Osteoblast (primary cell): ENCODE data around the gene CACNB2. TPM values are rescaled to one million over a fixed set of nuclear protein-coding genes. Genes with fewer than 3 reads are reported as not detected.
"Not testable (repeated sequence)": the region's sequence is repeated elsewhere in the genome, so short reads cannot be mapped to it uniquely, and the experiment has no call there.

ENCODE experiments used
- DNase-seq: peaks from one replicate; pipeline ENCODE4 v3.0.0; 2011; ENCODE audit warnings: low spot score, mixed read lengths; ENCODE audit not compliant: insufficient read length; ENCODE audit errors: missing footprints
- H2AFZ ChIP-seq: 2 replicates; pipeline ENCODE4 v1.6.0; 2011; ENCODE audit warnings: mild to moderate bottlenecking, low read length
- H3K27ac ChIP-seq: 2 replicates; pipeline ENCODE4 v1.5.1; 2011; ENCODE audit warnings: mild to moderate bottlenecking, low read depth, low read length, moderate library complexity
- H3K27me3 ChIP-seq: 2 replicates; pipeline ENCODE4 v1.6.0; 2012; ENCODE audit warnings: mild to moderate bottlenecking, control low read depth, inconsistent platforms, low read length, moderate library complexity; ENCODE audit not compliant: insufficient read depth
- H3K36me3 ChIP-seq: 2 replicates; pipeline ENCODE4 v1.5.1; 2011; ENCODE audit warnings: mild to moderate bottlenecking, low read length, control low read depth, moderate library complexity; ENCODE audit not compliant: insufficient read depth
- H3K4me1 ChIP-seq: 2 replicates; pipeline ENCODE4 v1.5.1; 2011; ENCODE audit warnings: mild to moderate bottlenecking, low read length, control low read depth, moderate library complexity; ENCODE audit not compliant: insufficient read depth
- H3K4me2 ChIP-seq: 2 replicates; pipeline ENCODE4 v1.6.0; 2011; ENCODE audit warnings: mild to moderate bottlenecking, low read length; ENCODE audit not compliant: insufficient read depth
- H3K4me3 ChIP-seq: fragments of 200-600 bp; sonication (generic); 3 replicates; pipeline ENCODE4 v1.5.1; 2012; ENCODE audit warnings: mild to moderate bottlenecking, low read length, inconsistent platforms; ENCODE audit not compliant: insufficient read depth
- H3K79me2 ChIP-seq: 2 replicates; pipeline ENCODE4 v1.6.0; 2012; ENCODE audit warnings: mild to moderate bottlenecking, low read length, control low read depth, inconsistent platforms; ENCODE audit not compliant: insufficient read depth
- H3K9me3 ChIP-seq: 2 replicates; pipeline ENCODE4 v1.5.1; 2011; ENCODE audit warnings: low read depth, low read length, control low read depth
- H4K20me1 ChIP-seq: 2 replicates; pipeline ENCODE4 v1.6.0; 2012; ENCODE audit warnings: mild to moderate bottlenecking, low read length, control low read depth; ENCODE audit not compliant: insufficient read depth
- CTCF ChIP-seq: IDR thresholded peaks from 2 replicates; pipeline ENCODE4 v1.5.1; 2011; ENCODE audit warnings: mild to moderate bottlenecking, low read depth, low read length, moderate library complexity; ENCODE audit errors: extremely low read depth
- total RNA-seq: library from RNA; depleted of rRNA; stranded (reverse); fragments of >200 nt; gene quantifications from 2 replicates; pipeline ENCODE4 v1.2.3, GENCODE V29; 2012

The CACNB2 gene
- total RNA-seq, 1 donor, result under 0.01 TPM

- Histone ChIP-seq H2AFZ (no peak overlapping the region), H3K27me3 (no peaks in the 10 kb centered on the region), H3K4me1 (no peaks in the 10 kb centered on the region), H3K27ac (no peak overlapping the region), H3K4me3 (no peak overlapping the region), H3K9me3 (no peaks in the 10 kb centered on the region), H3K4me2 (no peak overlapping the region), H3K36me3 (no peaks in the 10 kb centered on the region), H4K20me1 (no peaks in the 10 kb centered on the region), H3K79me2 (no peaks in the 10 kb centered on the region)
- DNase-seq, result no peak
- no peak for TF ChIP-seq CTCF
Measured at GRCh38 chr10:18439601-18440000, 299.4 kb downstream of the CACNB2 start.

GRCh38 chr10:18445635-18446034 lies 305.4 kb downstream of the CACNB2 start:
- not testable (repeated sequence) for H3K36me3 ChIP-seq, H4K20me1 ChIP-seq, H3K4me2 ChIP-seq, H3K27ac ChIP-seq, H3K79me2 ChIP-seq, H3K4me1 ChIP-seq, H3K9me3 ChIP-seq, H3K4me3 ChIP-seq, H2AFZ ChIP-seq, H3K27me3 ChIP-seq, DNase-seq

- Histone ChIP-seq H2AFZ (no peak overlapping the region), H3K27ac (no peak overlapping the region), H3K79me2 (no peaks in the 10 kb centered on the region), H3K36me3 (no peaks in the 10 kb centered on the region), H3K27me3 (no peaks in the 10 kb centered on the region), H4K20me1 (no peaks in the 10 kb centered on the region), H3K4me3 (no peak overlapping the region), H3K4me1 (no peaks in the 10 kb centered on the region), H3K4me2 (no peak overlapping the region), H3K9me3 (no peaks in the 10 kb centered on the region)
- DNase-seq, result no peak
- TF ChIP-seq CTCF, result no peak
Measured at GRCh38 chr10:18446205-18446604, 306.0 kb downstream of the CACNB2 start.

- no peak overlapping the region for H3K4me2 ChIP-seq
Measured at GRCh38 chr10:18449611-18450026, 309.4 kb downstream of the CACNB2 start.

More at GRCh38 chr10:18449611-18450026, 309.4 kb downstream of the CACNB2 start:
- Histone ChIP-seq H3K36me3 (no peaks in the 10 kb centered on the region), H3K4me1 (no peaks in the 10 kb centered on the region), H4K20me1 (no peaks in the 10 kb centered on the region), H2AFZ (no peak overlapping the region), H3K79me2 (no peaks in the 10 kb centered on the region), H3K27me3 (no peaks in the 10 kb centered on the region), H3K4me3 (no peak overlapping the region), H3K9me3 (no peaks in the 10 kb centered on the region), H3K27ac (no peak overlapping the region)
- no peak for DNase-seq
- TF ChIP-seq CTCF, result no peak
